ENCODE measurements around the gene DDX46. TPM values are rescaled to one million over a fixed set of nuclear protein-coding genes. Genes with fewer than 3 reads are reported as not detected.

DDX46 gene
- total and polyA plus RNA-seq, 2 of the 8 experiments (the other 6 are each of a cell fraction or from before 2014, with no cell fraction given): 22.6 to 110 TPM

- H3K23ac ChIP-seq (ENCODE audit: insufficient read length): no peak overlapping the region
- no peak overlapping the region for H2BK15ac ChIP-seq (ENCODE audit: low read length)
- H3K9me3 ChIP-seq (ENCODE audit: insufficient read depth in 2 of 2, low read depth in 1 of 2, low read length in 1 of 2): no peaks in the 10 kb centered on the region
- H3K23me2 ChIP-seq (ENCODE audit: low read depth, low read length): no peaks in the 10 kb centered on the region
- no peak overlapping the region for H3K14ac ChIP-seq (ENCODE audit: insufficient read length)
- WGBS, 2 experiments (ENCODE audit: extremely low coverage in 1 of 2, insufficient coverage in 1 of 2, insufficient read length in 1 of 2, insufficient replicate concordance in 2 of 2, low coverage in 1 of 2, low lambda C conversion rate in 2 of 2, missing lambda C conversion rate in 1 of 2): 88% methylated on average over 3 of the region's 3 CpGs; no CpG with 5 or more reads in 1 of the 2 experiments
- H3K36me3 ChIP-seq (ENCODE audit: control insufficient read depth in 2 of 4, insufficient read depth in 4 of 4, low read length in 3 of 4): peaks cover 0 to 11% (median 0%) of the 10 kb centered on the region in 4 experiments; a peak in 2 of 8 replicates
- DNase-seq (ENCODE audit: low read depth in 1 of 2, low spot score in 2 of 2): no peak
- no peak overlapping the region for H4K8ac ChIP-seq (ENCODE audit: extremely low read depth, insufficient read depth, low read length)
- H2BK5ac ChIP-seq (ENCODE audit: low read depth, low read length): peak overlapping the region; percentile 35; the same call in 1 of the 2 replicates
- H3K56ac ChIP-seq (replicated peaks; ENCODE audit: insufficient read length, low read depth, low read length): no peak overlapping the region
- H3K79me2 ChIP-seq (ENCODE audit: control insufficient read depth in 1 of 2, insufficient read depth in 2 of 2, low read length in 2 of 2): no peaks in the 10 kb centered on the region; a peak in 1 of 4 replicates
- no peak overlapping the region for H3K4me2 ChIP-seq (ENCODE audit: insufficient read depth in 1 of 2, low read depth in 2 of 2, low read length in 2 of 2)
- H3K9ac ChIP-seq (replicated peaks in 1 of 4; ENCODE audit: extremely low read depth in 1 of 4, low read depth in 3 of 4, low read length in 3 of 4): no peak overlapping the region
- ChIA-PET CTCF (ENCODE audit: partially characterized antibody) (interaction anchor here (0.6 to 1.4 kb wide), 3 partner anchors 11 to 174 kb away, joined by 4 to 8 read pairs (median 4); partner anchors contain the start of gene CAMLG), POLR2A (ENCODE audit: partially characterized antibody) (interaction anchor here (1.3 to 3.8 kb wide), 2 partner anchors 8 to 11 kb away, joined by 10 to 14 read pairs; partner anchors contain the start of genes CAMLG and DDX46)
- no peak overlapping the region for H4K5ac ChIP-seq (ENCODE audit: insufficient read length, low read depth, low read length)
- no peak overlapping the region; the same call in 1 of the 2 replicates for H2BK12ac ChIP-seq (ENCODE audit: low read depth, low read length)
- H2BK120ac ChIP-seq (replicated peaks; ENCODE audit: low read depth, low read length): no peak overlapping the region
- H3K27ac ChIP-seq (ENCODE audit: low read depth, low read length): no peak overlapping the region
- no peaks in the 10 kb centered on the region for H3K4me1 ChIP-seq (replicated peaks in 1 of 4; ENCODE audit: control insufficient read depth in 3 of 4, insufficient read depth in 4 of 4, low read length in 3 of 4)
- FAIRE-seq: no peak
- no peak overlapping the region for H4K91ac ChIP-seq (replicated peaks; ENCODE audit: insufficient read length, low read length)
- TF ChIP-seq POLR2A (IDR thresholded peaks at IDR 0.05; ENCODE audit: control extremely low read depth in 1 of 2, low read depth in 2 of 2, low read length in 2 of 2) (no peak), POU5F1 (IDR thresholded peaks at IDR 0.05; ENCODE audit: low read depth, low read length) (0 out of 2 replicates have a peak, but pooled peaks have one; percentile 55), TEAD4 (IDR thresholded peaks at IDR 0.05; ENCODE audit: low read depth, low read length) (0 out of 2 replicates have a peak, but pooled peaks have one; percentile 53)
- H3K4ac ChIP-seq (replicated peaks; ENCODE audit: insufficient read length, low read depth, low read length): no peak overlapping the region
- no peak overlapping the region for H3K18ac ChIP-seq (ENCODE audit: extremely low read depth, low read length)
- no peak overlapping the region for H3K4me3 ChIP-seq (ENCODE audit: extremely low read depth in 1 of 4, insufficient read depth in 2 of 4, low read depth in 3 of 4, low read length in 4 of 4)
- H3K27me3 ChIP-seq (replicated peaks in 1 of 4; ENCODE audit: control insufficient read depth in 3 of 4, extremely low read depth in 1 of 4, insufficient read depth in 3 of 4, low read length in 3 of 4): no peaks in the 10 kb centered on the region
- H2BK20ac ChIP-seq (ENCODE audit: low read length): no peak overlapping the region
- no peaks in the 10 kb centered on the region for H4K20me1 ChIP-seq (replicated peaks in 1 of 2; ENCODE audit: control insufficient read depth in 1 of 2, insufficient read depth in 2 of 2, low read length in 2 of 2)
- no peaks in the 10 kb centered on the region for H3K79me1 ChIP-seq (ENCODE audit: low read depth, low read length)
- H2AFZ ChIP-seq (ENCODE audit: low read length): no peak overlapping the region
- H2AK5ac ChIP-seq (ENCODE audit: low read depth, low read length): no peak overlapping the region
Measured at GRCh38 chr5:134749415-134749814, 9.2 kb upstream of the DDX46 start.
